GM19463 (cell line): ENCODE measurements around the gene MYZAP.
"Not testable (repeated sequence)": the region's sequence is repeated elsewhere in the genome, so short reads cannot be mapped to it uniquely, and the experiment has no call there.

ENCODE experiments used
- ATAC-seq: cut with Tn5 transposase; IDR thresholded peaks from one replicate; pipeline ENCODE4 v1.9.1; 2021; ENCODE audit warnings: mild to moderate bottlenecking, moderate library complexity; ENCODE audit not compliant: unreplicated experiment

The MYZAP gene

GRCh38 chr15:57592426-57592825 is 722 bp downstream of the MYZAP start:
- ATAC-seq: no peak

DNA sequence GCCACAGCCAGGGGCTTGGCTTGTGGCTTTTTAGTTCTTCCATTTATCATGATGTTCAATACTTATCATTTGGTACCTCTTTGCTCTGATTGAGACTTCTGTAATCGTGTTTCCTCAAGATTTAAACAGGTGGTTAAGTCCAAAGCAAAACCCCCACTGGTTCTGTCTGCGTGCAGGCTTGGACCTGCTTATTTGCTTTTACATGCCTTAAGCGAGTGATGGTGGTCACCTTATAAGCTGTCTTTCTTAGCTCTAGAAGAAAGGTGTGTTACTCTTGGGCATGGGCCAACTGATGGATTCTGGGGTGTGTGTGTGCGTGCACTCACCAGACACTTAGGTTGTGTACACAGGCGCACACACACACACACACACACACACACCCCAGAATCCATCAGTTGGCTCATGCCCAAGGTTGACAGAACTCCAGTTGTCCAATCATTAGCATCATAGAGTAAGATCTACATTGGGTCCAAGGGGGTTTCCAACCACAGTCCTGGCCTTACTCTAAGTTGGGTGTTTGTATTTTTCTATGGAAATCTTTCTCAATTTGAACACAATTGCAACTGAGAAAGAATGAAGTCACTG is 1.2 kb downstream of the MYZAP start:
- ATAC-seq: no peak

DNA sequence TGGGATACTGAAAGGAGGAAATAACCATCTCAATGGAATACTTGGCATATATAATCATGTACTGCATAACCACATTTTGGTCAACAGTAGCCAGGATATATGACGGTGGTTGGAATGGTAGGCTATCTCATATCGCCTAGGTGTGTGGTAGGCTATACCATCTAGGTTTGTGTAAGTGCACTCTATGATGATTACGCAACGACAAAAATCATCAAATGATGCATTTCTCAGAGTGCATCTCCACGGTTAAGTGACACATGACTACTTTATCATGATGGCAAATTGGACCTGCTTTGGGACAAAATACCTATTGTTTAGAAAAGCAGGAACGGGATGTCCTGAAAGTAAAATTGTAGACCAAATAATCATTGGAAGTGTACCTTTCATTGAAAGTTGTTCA is 2.8 kb downstream of the MYZAP start:
- no peak for ATAC-seq

GRCh38 chr15:57595011-57595866 is 3.5 kb downstream of the MYZAP start:
- no peak for ATAC-seq

DNA sequence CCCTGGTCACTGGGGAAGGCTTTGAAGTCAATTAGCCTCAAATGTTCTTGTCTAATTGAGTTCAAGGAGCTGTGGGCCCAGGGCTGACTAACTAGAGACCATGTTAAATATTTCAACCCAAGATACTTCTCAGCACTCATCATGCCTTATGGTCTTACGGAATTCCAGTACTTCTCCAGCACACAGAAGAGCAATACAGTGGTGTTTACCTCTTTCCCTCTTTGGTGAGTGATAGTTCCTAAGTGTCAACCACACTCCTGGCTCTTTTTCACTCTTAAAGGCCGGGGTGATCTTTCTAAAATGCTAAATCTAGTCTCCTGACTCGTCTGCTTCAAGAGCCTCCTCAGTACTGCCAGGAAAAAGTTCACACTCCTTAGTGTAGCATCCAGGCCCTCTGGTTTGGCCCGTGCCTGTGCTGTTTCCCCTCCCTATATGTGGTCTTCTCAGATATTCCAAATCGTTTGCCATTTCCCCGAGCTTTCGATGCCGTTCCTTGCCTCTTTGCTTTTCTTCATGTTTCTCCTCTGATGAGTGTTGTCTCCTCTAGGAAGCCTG is 4.7 kb downstream of the MYZAP start:
- no peak for ATAC-seq

GRCh38 chr15:57596978-57597377 is 5.3 kb downstream of the MYZAP start:
- no peak for ATAC-seq

- ATAC-seq: no peak
Observed at GRCh38 chr15:57597431-57597830, 5.7 kb downstream of the MYZAP start.

GRCh38 chr15:57598346-57598745 is 6.6 kb downstream of the MYZAP start:
- no peak for ATAC-seq

DNA sequence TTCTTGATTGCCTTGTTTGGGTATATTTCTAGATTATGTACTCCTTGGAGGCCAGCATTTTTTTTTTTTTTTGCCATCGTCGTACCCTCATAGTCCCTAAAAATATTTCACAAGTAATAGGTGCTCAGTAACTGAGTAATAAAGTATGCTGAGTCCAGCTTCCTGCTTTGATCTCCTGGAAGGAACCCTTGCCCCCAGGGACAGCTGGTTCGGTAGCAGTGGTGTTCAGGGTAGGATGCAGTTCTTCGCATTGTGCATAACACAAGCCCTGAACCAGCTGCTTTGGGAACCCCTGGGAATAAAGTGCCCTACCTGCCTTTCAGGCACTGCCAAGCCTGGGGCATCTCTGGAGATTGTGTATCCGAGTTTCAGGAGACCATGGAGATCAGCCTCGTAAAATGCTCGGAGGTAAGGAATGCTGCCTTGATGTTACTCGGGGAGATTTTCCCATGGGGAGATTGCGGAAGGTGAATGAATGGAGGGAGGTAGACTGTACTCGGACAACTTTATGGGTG is 7.6 kb downstream of the MYZAP start:
- no peak for ATAC-seq

DNA sequence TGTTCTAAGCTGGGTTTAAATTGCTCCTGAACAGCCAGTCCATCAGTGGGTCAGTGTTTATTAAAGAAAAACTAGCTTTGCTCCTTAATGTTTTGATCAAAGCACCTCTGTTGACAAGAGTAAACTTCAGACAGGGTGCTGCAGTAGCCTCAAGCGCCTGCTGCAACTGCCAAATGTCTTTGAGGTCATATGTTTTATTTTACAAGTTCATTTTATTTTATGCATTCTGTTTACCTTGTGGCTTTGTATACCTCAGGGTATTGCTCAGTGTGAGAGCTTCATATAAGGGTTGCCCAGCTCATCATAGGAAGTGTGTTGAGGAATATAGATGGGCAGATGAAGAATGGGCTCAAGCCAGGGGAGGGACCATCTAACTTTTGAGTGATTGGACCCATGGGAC is 8.5 kb downstream of the MYZAP start:
- no peak for ATAC-seq

- no peak for ATAC-seq
Observed at GRCh38 chr15:57604507-57604906, 12.8 kb downstream of the MYZAP start.

DNA sequence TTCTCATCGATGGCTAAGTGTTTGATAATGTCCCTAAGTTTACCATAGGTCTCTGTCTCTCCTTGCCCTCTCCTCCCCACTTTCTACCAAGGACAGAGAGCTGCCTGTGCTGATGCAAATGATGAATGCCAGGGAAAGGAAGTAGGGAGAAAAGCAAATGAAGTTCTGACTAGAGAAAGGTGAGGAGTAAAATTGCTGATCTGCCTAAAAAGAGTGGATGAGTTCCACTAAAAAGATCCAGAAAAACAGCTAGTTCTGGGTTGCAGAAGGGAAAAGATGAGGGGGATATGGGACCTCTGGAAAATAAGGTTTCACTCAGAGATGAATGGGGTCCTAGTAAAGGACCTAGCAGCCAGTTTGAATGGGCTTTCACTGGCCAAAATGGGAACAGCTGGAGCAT is 13.8 kb downstream of the MYZAP start:
- no peak for ATAC-seq

DNA sequence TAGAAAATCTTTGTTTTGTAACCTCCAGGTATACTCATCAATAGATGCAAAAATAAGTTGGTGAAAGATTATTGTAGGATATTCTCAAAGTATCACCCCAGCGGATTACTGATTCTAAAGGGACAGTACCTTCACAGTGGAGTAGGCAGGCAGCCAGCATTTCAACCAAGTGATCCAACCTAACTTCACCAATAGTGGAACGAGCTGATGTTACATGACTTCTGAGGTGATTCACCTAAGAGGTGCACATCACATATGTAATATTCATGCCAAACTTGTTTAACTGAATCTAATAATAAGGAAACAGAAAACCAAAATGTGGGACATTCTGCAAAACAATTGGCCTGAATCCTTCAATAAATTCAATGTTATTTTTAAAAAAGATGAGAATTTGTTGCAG is 14.3 kb downstream of the MYZAP start:
- ATAC-seq: no peak

- no peak for ATAC-seq
Observed at GRCh38 chr15:57606816-57607215, 15.1 kb downstream of the MYZAP start.

GRCh38 chr15:57607570-57608000 is 15.9 kb downstream of the MYZAP start:
- ATAC-seq: no peak

- no peak for ATAC-seq
Observed at GRCh38 chr15:57609805-57610529, 18.3 kb downstream of the MYZAP start.

- ATAC-seq: no peak
Observed at GRCh38 chr15:57611123-57611522, 19.4 kb downstream of the MYZAP start.

DNA sequence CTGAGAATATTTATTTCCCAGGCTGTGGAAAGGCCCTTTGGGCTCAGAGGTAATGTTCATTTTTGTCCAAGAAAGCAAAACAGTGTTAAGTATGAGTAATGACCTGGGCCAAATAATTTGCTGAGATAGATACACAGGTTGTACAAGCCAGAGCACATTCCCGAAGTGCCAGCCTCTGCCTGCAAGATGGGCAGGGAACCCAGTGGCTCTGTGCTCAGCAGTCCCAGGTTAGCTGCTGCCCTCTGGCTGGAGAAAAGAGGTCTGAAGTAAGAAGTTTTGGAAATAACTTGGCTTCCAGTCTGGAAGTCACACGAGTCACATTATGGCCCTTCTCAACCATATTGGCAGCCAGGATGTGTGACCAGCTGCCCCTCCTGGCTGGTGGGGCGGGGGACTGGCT is 20.2 kb downstream of the MYZAP start:
- ATAC-seq: no peak

GRCh38 chr15:57614241-57614640 is 22.5 kb downstream of the MYZAP start:
- ATAC-seq: no peak

GRCh38 chr15:57615951-57616496 is 24.3 kb downstream of the MYZAP start:
- not testable (repeated sequence) for ATAC-seq

DNA sequence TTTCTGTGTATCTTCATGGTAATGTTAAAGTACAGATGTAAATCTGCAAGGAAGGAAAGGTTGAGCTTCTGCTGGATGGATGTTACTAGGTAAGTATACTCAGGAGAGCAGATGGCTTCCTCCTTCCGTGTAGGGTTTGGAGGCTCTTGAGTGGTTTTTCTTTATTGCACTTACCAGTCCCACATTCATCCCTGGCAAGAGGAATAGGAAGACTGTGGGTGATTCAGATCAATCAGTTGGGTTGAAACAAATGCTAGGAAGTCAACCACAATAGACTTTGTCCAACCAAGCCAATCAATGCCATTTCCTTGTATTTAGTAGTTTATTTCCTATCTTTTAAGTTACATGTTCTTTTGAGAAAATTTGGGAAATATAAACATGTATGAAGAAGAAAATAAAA is 26.6 kb downstream of the MYZAP start:
- ATAC-seq: no peak
